Measurements from ENCODE around the gene GOLGA2.

GOLGA2 gene

DNA sequence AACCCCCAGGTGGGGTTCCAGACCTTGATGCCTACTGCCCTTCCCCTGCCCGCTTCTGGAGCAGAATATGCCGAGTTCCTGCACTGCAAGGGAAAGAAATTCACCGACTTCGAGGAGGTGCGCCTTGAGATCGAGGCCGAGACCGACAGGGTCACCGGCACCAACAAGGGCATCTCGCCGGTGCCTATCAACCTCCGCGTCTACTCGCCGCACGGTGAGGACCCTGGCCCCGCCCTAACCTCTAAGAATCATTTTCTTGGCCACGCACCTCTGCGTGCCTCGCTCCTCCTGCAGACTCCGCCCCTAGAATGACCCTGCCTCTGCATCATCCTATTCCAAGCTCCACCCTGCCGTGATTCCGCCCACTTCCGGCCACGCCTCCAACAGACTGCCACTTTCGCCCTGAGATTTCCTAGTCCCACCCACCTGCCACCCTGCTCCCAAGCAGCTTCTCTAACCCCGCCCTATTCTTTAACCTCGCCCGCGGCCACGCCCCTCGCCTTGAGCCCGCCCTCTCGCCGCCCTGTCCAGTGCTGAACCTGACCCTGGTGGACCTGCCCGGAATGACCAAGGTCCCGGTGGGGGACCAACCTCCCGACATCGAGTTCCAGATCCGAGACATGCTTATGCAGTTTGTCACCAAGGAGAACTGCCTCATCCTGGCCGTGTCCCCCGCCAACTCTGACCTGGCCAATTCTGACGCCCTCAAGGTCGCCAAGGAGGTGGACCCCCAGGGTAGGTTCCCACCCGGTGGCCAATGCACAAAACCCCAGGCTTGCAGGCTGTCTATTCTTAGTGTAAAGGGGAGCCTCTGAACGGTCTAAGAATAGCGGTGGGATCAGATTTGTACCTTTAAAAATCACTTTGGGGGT is 57.1 kb downstream of the GOLGA2 start:
- peak; percentile 84 to 95 for DNase-seq
- H3K27me3 Mint-ChIP-seq: no peaks in the 10 kb centered on the region
- peak overlapping the region; percentile 74 to 87 for H3K4me3 Mint-ChIP-seq
- no peaks in the 10 kb centered on the region for H3K9me3 Mint-ChIP-seq
- peak; percentile 96 for ATAC-seq
- peaks cover 14% of the 10 kb centered on the region for H3K4me1 Mint-ChIP-seq
- H3K27ac Mint-ChIP-seq: peak overlapping the region in 1 of 2 donors; percentile 29

DNA sequence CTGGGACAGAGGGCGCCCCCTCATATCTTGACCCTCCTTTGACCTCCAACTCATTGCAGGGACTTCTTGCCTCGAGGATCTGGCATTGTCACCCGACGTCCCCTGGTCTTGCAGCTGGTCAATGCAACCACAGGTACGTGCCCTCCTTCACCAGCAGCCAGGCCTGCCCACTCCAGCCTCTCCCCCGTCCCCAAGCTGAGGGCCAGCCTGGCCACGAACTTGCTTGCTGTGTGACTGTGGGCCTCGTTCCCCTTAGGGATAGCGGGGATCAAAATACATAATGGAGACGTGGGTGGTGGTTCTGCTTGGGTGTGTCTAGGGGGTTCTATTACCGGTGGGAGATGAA is 57.7 kb downstream of the GOLGA2 start:
- Mint-ChIP-seq H3K9me3 (no peaks in the 10 kb centered on the region), H3K4me1 (peaks cover 14% of the 10 kb centered on the region), H3K27ac (peak overlapping the region in 1 of 2 donors; percentile 29), H3K27me3 (no peaks in the 10 kb centered on the region), H3K4me3 (peak overlapping the region; percentile 74 to 87)
- no peak for DNase-seq
- ATAC-seq: no peak

DNA sequence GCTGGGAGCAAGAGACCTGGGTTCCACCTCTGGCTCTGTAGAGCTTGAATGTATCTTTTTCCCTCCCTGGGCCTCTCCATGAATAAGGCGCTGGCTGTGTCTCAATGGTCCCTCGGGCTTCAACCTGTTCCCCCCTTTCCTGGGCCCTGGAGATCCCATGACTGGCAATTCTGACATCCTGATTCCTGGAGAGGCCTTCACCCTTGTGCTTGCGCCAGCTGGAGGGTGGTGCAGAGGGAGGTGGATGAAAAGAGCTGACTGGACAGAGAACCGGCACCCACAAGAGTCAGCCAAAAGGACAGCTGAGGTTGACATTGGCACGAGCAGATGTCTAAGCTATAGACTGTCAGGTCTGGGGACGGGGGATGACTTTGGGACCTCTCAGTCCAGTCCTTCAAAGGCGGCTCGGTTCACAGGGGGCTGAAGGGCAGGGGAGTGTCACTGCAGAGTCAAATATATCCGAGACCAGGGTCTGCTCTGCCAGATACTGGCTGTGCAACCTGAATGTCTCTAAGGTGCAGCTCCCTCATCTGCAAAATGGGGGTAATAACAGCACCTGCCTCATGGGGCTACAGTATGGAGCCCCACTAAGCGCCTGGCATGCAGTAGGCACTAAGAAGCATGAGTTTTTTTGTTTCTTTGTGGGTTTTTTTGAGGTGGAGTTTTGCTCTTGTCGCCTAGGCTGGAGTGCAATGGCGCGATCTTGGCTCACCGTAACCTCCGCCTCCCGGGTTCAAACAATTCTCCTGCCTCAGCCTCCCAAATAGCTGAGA is 58.8 kb downstream of the GOLGA2 start:
- peaks cover 3% of the 10 kb centered on the region for H3K27me3 Mint-ChIP-seq
- no peak overlapping the region for H3K4me3 Mint-ChIP-seq
- no peak for ATAC-seq
- H3K27ac Mint-ChIP-seq: no peak overlapping the region
- peaks cover 14% of the 10 kb centered on the region for H3K4me1 Mint-ChIP-seq
- no peaks in the 10 kb centered on the region for H3K9me3 Mint-ChIP-seq
- no peak for DNase-seq

DNA sequence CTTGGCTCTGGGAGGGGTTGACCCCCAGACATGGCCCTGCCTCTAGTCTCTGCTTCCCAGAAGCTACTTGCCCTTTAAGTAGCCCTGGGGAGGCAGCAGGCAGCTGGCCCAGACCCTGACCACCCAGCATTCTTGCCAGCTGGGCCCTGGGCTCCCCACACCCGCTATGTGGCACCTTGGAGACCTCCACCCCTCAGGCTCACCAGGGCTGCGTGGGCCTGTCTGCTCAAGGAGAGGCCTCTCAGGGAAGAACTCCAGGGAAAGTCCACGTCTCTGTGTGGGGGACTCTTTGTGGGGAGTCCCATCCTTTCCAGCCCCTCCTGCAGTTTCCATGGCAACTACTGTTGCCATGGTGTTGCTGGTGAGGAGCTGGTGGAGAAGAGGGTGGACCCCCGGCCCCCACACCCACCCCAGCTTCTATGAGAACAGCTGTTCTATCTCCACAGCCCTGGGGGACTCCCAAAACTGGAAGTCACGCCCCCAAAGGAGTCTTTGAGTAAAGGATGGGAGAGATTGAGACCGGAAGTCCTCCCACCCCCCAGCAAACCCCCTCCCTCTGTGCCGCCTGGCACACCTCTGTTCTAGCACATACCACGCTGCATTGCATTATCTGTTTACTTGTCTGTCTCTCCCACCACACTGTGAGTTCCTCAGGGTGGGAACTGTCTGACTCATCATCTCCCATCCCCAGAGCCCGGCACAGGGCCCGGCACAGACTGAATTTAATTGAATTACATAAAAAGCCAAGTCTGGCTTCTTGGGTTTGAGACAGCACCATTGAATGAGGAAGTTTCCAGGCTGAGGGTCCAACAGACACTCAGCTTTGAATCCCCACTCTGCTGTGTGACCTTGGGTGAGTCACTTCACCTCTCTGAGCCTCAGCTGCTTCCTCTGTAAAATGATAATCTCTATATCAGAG is 60.1 kb downstream of the GOLGA2 start:
- no peaks in the 10 kb centered on the region for H3K9me3 Mint-ChIP-seq
- H3K27me3 Mint-ChIP-seq: peaks cover 8% of the 10 kb centered on the region
- peaks cover 14% of the 10 kb centered on the region for H3K4me1 Mint-ChIP-seq
- DNase-seq: no peak
- H3K27ac Mint-ChIP-seq: peak overlapping the region in 1 of 2 donors; percentile 57
- no peak overlapping the region for H3K4me3 Mint-ChIP-seq
- no peak for ATAC-seq

DNA sequence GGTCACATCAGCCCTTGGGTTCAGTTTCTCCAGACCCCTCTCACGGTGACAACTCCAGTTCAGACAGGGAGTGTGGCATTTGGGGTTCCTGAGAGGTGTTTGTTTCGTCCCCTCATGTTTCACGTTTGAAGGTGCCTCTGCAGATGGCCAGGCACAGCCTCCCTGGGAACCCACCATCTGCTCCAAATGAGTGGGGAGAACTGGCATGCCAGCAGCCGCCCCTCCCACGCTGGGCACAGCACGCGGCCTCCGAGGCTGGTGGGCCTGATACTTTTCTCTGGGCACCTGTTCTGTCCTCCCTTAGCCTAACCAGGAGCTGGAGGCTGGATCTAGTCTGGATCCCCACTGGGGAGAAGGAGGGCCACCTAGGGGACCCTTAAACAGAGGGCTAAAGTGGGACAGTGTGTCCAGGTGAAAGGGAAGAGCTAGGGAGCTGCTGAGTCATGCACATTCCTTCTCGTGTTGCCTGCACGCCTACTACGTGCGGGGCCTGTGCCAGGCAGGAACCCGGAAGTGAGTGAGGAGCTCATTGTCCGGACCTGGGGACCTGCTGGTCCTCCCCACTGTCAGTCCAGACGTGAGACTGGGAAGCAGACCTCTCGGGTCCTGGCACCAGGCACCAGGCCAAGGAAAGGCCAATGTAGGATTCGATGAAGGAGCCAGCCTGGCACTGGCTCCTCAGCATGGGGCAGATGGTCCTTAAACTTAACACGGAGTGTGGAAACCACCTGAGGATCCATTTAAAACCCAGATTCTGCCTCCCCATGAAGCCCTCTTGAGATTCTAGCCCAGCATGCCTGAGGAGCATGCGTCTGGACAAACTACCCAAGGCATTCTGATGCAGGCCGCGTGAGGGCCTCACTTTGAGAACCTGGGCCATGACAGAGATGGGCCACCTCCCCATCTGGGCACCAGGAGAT is 61.0 kb downstream of the GOLGA2 start:
- H3K27ac Mint-ChIP-seq: no peak overlapping the region
- no peak for ATAC-seq
- DNase-seq: no peak
- H3K4me1 Mint-ChIP-seq: peaks cover 14% of the 10 kb centered on the region
- peaks cover 8% of the 10 kb centered on the region for H3K27me3 Mint-ChIP-seq
- H3K9me3 Mint-ChIP-seq: no peaks in the 10 kb centered on the region
- no peak overlapping the region for H3K4me3 Mint-ChIP-seq

DNA sequence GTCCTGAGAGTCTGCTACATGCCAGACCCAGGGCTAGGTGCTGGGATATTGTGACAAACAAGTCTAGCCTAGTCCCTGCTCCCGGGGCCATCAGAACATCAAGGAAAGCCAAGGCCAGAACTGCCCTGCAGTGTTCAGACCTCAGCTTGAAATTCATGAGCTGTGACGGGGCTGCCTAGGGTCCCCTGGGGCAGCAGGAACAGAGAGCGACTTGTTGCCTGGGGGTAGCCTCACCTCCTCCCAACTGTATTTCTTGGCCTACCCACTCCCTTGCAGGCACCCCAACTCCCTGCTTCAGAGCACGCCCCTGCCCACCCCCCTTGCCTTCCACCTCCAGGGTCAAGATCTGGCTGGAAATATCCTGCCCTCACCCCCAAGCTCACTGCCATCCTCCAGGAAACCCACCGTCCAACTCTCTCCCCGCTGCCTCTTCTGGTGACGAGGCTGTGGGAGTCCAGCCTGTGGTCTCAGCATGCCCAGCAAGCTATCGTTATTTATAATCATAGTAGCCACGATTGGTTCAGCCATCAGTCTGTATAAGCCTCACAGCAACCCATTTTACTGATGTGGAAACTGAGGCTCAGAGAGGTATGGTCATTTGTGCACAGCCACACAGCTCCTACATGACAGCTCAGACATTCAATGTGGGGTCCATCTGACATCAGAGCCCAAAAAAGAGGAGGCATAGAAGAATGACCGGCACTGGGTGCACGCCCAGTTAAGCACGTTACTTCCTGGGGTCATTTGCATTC is 61.9 kb downstream of the GOLGA2 start:
- no peak for DNase-seq
- Mint-ChIP-seq H3K27ac (no peak overlapping the region), H3K9me3 (no peaks in the 10 kb centered on the region), H3K27me3 (peaks cover 8% of the 10 kb centered on the region), H3K4me3 (no peak overlapping the region), H3K4me1 (peaks cover 11% of the 10 kb centered on the region)
- ATAC-seq: no peak

DNA sequence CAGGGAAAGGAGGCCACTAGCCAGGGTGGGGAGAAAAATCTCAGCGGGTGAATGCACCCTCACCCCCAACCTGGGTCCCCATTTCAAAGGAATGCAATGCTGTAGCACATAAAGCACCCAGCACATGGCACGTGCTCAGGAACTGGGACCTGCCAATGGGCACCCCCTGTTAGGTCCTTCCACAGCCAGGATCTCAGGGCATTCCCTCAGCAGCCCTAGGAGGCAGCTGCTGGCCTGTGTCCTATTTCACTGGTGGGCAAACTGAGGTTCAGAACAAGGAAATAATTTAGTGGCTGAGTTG is 63.9 kb downstream of the GOLGA2 start:
- no peak overlapping the region for H3K4me3 Mint-ChIP-seq
- DNase-seq (no peak), ATAC-seq (no peak)
- H3K27me3 Mint-ChIP-seq: peaks cover 8% of the 10 kb centered on the region
- H3K9me3 Mint-ChIP-seq: no peaks in the 10 kb centered on the region
- H3K4me1 Mint-ChIP-seq: no peaks in the 10 kb centered on the region
- peak overlapping the region in 1 of 2 donors; percentile 4 for H3K27ac Mint-ChIP-seq

DNA sequence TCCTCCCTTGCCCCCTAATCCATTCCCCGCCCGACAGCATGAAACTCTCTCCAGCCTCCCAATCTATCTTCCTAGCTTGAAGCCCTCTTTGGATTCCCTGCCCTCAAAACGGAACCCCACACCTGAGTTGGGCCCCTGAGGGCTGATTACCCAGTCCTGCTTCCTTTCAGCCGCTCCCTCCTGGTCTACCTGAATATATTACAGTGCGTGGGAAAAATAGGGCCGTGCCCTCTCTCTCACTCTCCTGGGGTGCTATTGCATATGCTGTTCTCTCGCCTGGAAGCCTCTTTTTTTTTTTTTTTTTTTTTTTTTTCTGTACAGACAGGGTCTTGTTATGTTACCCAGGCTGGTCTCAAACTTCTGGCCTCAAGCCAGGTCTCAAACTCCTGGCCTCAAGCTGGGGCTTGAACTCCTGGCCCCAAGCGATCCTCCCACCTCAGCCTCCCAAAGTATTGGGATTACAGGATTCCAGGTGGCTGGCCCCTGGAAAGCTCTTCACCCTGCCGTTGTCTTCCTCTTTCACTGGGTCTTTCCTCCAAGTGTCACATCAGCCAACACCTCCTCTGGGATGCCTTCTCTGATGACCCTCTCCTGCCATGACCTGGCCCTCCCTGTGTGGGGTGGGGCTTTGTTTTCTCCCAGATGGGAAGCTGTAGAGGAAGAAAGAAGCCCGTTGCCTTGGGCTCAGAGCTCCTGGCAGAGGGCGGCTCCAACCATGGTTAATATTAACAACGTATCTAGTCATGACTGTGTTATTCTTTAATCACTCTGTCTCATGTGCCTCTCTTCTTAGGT is 64.4 kb downstream of the GOLGA2 start:
- Mint-ChIP-seq H3K9me3 (no peaks in the 10 kb centered on the region), H3K27ac (peak overlapping the region; percentile 4 to 77), H3K4me3 (no peak overlapping the region), H3K4me1 (no peaks in the 10 kb centered on the region), H3K27me3 (peaks cover 11% of the 10 kb centered on the region)
- DNase-seq (no peak), ATAC-seq (no peak)

DNA sequence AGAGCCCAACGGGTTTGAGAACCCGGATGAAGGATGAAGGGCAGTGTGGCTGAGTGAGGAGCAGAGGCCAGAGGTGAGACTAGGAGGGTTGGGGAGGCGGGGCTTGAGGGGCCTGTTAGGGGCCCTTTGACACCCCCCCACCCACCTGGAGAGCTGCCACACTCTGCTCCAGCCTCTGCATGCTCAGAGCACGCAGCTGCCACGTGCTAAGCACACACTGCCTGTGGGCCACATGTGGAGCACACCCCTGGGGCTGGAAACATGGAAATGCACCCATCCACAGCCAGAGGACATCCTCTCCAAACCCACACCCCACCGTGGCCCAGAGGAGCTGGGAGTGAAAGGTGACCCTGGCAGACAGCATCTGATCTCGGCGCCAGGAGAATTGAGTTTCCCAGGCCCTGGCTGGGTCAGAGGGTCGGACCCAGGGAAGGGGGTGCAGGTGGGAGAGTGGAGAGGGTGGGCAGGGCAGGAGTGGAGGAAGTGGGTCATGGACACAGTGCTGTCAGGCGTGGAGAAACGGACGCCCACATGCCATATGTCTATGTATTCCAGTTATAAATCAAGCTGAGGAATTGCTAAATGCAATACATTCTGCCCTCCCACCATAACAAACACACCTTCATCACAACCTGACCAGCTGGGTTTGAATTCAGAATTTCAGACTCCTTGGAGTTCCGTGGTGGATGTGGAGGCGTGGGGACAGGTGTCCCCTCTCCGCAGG is 66.7 kb downstream of the GOLGA2 start:
- Mint-ChIP-seq H3K4me1 (peaks cover 5% of the 10 kb centered on the region), H3K27ac (no peak overlapping the region), H3K27me3 (peaks cover 30% of the 10 kb centered on the region), H3K4me3 (no peak overlapping the region), H3K9me3 (no peaks in the 10 kb centered on the region)
- no peak for DNase-seq
- peak; percentile 29 for ATAC-seq

DNA sequence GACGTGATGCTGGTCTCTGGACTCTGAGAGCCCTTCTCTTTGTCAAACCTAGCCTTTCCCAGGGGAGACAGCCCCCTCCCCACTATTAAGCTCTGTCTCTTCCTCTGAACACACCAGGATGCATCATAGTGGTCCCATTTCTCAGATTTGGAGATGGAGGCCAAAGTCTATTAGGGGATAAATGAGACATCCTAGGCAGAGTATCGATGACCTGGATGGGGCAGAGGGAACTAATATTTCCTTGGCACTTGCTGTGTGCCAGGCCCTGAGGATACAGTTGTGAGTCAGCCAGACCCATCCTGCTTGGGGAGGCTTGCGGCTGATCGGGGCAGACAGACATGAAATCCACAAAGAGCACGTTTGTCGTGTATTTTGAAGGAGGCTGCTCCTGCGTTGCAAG is 67.4 kb downstream of the GOLGA2 start:
- peaks cover 34% of the 10 kb centered on the region for H3K27me3 Mint-ChIP-seq
- no peaks in the 10 kb centered on the region for H3K9me3 Mint-ChIP-seq
- no peak for DNase-seq
- ATAC-seq: no peak
- no peak overlapping the region for H3K27ac Mint-ChIP-seq
- H3K4me3 Mint-ChIP-seq: no peak overlapping the region
- H3K4me1 Mint-ChIP-seq: peaks cover 9% of the 10 kb centered on the region

DNA sequence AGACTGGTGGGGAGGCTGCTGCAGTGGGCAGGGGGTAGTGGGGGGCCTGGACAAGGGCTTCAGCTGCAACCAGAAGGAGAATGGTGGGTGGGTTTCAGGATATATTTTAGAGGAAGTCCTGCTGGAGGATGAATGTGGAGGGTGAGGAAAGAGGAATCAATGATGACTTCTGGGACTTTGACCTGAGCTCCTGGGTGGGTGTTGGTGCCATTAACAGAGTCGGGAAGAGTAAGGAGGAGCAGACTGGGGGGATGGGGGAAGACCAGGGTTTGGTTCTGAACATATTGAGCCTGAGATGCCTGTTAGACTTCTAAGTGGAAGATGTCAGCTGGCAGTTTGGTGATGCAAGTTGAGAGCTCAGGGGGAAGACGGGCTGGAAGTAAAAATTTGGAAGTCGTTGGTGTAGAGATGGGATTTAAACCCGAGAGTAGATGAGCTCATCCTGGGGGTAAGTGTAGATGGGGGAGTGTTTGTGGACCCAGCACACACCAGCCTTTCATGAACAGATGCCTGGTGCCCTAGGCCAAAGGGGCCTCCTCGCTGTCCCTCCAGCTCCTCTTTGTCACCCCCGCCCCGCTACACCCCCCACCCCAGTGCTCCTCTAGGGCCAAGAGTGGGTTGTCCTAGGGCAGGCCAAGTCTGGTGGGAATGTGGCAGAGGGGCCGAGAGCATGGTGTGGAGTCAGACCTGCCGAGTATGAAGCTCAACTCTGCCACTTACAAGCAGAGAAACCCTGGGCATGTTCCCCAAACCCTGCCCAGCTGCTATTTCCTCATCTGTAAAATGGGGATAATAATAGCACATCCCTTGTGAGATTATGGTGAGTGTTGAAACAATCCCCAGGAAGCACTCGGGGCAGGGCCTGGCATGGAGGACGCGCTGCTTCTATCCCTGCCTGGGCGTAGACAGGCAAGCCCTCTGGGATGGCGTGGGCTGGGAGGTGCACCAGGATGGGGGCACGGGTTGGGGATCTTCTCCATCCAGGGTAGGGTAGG is 68.6 kb downstream of the GOLGA2 start:
- no peak overlapping the region for H3K27ac Mint-ChIP-seq
- H3K4me3 Mint-ChIP-seq: no peak overlapping the region
- DNase-seq (no peak), ATAC-seq (no peak)
- H3K4me1 Mint-ChIP-seq: peaks cover 19% of the 10 kb centered on the region
- peaks cover 33% of the 10 kb centered on the region for H3K27me3 Mint-ChIP-seq
- no peaks in the 10 kb centered on the region for H3K9me3 Mint-ChIP-seq

DNA sequence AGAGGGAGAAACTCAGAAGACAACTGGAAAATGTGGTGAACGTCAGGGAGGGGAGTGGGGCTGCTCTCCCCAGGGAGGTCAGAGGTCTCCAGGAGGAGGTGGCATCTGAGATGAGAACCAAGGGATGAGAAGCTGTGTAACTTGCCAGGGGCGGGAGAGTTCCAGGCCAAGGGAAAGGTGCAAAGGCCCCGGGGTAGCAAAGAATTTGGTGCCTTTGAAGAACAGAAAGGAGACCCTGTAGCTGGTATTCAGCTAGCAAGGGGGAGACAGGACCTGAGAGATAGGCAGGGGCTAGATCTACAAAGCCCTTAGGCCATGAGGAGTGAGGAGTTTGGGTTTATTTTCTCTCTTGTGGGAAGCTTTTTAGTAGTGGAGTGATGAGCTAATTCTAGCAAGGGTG is 69.3 kb downstream of the GOLGA2 start:
- ATAC-seq (no peak), DNase-seq (no peak)
- H3K9me3 Mint-ChIP-seq: no peaks in the 10 kb centered on the region
- no peak overlapping the region for H3K27ac Mint-ChIP-seq
- no peak overlapping the region for H3K4me3 Mint-ChIP-seq
- peaks cover 26% of the 10 kb centered on the region for H3K4me1 Mint-ChIP-seq
- peaks cover 26% of the 10 kb centered on the region for H3K27me3 Mint-ChIP-seq

All from stimulated activated naive CD8-positive, alpha-beta T cell treated with anti-CD3 and anti-CD28 coated beads, Interleukin-15, amount 100 ng/mL, for 72 hours (primary cell).